GM10847 (cell line): ENCODE measurements around the gene POLG2.

ENCODE experiments used
- POLR2A ChIP-seq: IDR thresholded peaks from 2 replicates; pipeline ENCODE4 v1.6.1; 2011; ENCODE audit not compliant: insufficient read length; ENCODE audit errors: extremely low read depth

The POLG2 gene

DNA sequence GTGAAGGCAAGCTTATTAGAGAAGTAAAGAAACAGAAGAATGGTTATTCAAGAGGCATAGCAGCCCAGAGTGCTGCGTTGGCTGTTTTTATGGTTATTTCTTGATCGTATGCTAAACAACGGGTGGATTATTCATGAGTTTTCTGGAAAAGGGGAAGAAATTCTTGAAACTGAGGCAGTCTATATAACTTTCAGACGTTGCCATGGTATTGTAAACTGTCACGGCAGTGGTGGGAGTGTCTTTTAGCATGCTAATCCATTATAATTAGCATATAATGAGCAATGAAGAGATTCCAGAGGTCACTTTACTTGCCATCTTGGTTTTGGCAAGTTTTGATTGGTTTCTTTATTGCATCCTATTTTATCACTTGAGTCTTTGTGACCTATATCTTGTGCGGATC, 65.3 kb downstream of the POLG2 start:
- TF ChIP-seq POLR2A: no peak

DNA sequence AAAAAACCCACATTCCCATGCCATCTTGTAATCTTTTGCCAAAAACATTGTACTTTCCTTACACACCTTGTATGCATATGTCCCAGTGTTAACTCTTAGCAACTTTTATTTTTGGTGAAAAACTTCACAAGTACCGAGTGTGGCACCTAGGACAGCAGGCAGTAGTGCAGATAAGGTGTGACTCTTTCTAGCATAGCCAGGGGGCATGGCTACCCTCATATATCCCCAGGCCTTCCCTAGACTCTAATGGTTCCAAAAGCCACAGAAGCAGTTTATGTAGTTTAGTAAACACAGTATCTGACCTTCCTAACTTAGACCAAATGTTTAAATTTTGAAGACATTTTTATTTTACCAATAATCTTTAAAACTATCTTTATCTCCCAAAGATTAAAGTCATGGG, 68.4 kb downstream of the POLG2 start:
- TF ChIP-seq POLR2A: no peak
